Transverse colon (tissue), 4 donors: ENCODE measurements around the gene UBE2U. TPM values are rescaled to one million over a fixed set of nuclear protein-coding genes. Genes with fewer than 3 reads are reported as not detected.

Experiments used
- DNase-seq: peaks from one replicate; pipeline ENCODE4 v3.0.0-alpha.2; 2019
- H3K27ac ChIP-seq, 4 donors: fragments of 200-600 bp; sonication (generic); 2 replicates each; pipeline ENCODE4 v1.5.1; 2016 to 2018; ENCODE audit warnings: inconsistent platforms in 4 of 4
- H3K27me3 ChIP-seq: fragments of 200-600 bp; sonication (generic); 2 replicates; pipeline ENCODE4 v1.5.1; 2017; ENCODE audit warnings: inconsistent platforms
- H3K36me3 ChIP-seq, 4 donors: fragments of 200-600 bp; sonication (generic); 2 replicates each; pipeline ENCODE4 v1.5.1; 2017 to 2019; ENCODE audit warnings: inconsistent platforms in 4 of 4
- H3K4me1 ChIP-seq, 4 donors: fragments of 200-600 bp; sonication (generic); 2 replicates each; pipeline ENCODE4 v1.5.1; 2017 to 2020; ENCODE audit warnings: inconsistent platforms in 4 of 4
- H3K4me3 ChIP-seq, 4 donors: fragments of 200-600 bp; sonication (generic); 1 replicate in 1 of 4; 2 replicates in 3 of 4; pipeline versions ENCODE4 v1.5.1 to v1.6.1; 2017 to 2019; ENCODE audit warnings: inconsistent platforms in 4 of 4
- H3K9me3 ChIP-seq, 2 donors: fragments of 200-600 bp; sonication (generic); 2 replicates each; pipeline ENCODE4 v1.5.1; 2017 to 2019; ENCODE audit warnings: inconsistent platforms in 2 of 2
- EP300 ChIP-seq: sonication (generic); formaldehyde crosslinking; IDR thresholded peaks from one replicate; pipeline ENCODE4 v1.6.1; 2017; ENCODE audit warnings: antibody characterized with exemption, low read depth
- POLR2A ChIP-seq: fragments of 450-650 bp; IDR thresholded peaks from one replicate; pipeline ENCODE4 v1.6.1; 2016; ENCODE audit warnings: antibody characterized with exemption, mild to moderate bottlenecking, moderate library complexity
- POLR2AphosphoS5 ChIP-seq, 3 donors: sonication (generic); formaldehyde crosslinking; IDR thresholded peaks; one replicate each; pipeline ENCODE4 v1.6.1; 2016; ENCODE audit warnings: antibody characterized with exemption in 3 of 3
- WGBS, 2 donors: methylation state at CpG; one replicate each; pipeline ENCODE4 v1.1.5; 2018; ENCODE audit warnings: low coverage in 1 of 2; 5-methylcytosine and 5-hydroxymethylcytosine counted together
- in situ Hi-C, 4 donors: fragments of 200-750 bp; cut with MboI; loops; one replicate each; pipeline versions ENCODE4 v1.15.0 to v1.15.1; 2017; ENCODE audit warnings: low sequenced_read_pairs in 3 of 4, low pct_ligation_motif_present in 1 of 4, low pct_unique_long_range_greater_than_20kb in 1 of 4
- intact Hi-C: fragments of 100-400 bp; cut with DNase I; formaldehyde crosslinking; loops from one replicate; pipeline ENCODE4 v1.15.1; 2023; ENCODE audit warnings: low total_unique reads
- total RNA-seq, 4 donors: library from RNA; depleted of rRNA; stranded (reverse); fragments of >200 nt; gene quantifications; one replicate each; pipeline ENCODE4 v1.1.0, GENCODE V29; 2016
- TF ChIP-seq, protein P1 (sequence below), 5 experiments: fragments of 200-600 bp in 3 of 5; fragments of 450-650 bp in 2 of 5; sonication (generic) in 3 of 5; IDR thresholded peaks; 1 replicate in 2 of 5; 2 replicates in 3 of 5; pipeline ENCODE4 v1.5.1; 2016 to 2017; ENCODE audit warnings: antibody characterized with exemption in 5 of 5, inconsistent platforms in 3 of 5, mild to moderate bottlenecking in 2 of 5, moderate library complexity in 1 of 5

Gene UBE2U
- total RNA-seq, 4 donors from 2014 or later, result not detected

DNA sequence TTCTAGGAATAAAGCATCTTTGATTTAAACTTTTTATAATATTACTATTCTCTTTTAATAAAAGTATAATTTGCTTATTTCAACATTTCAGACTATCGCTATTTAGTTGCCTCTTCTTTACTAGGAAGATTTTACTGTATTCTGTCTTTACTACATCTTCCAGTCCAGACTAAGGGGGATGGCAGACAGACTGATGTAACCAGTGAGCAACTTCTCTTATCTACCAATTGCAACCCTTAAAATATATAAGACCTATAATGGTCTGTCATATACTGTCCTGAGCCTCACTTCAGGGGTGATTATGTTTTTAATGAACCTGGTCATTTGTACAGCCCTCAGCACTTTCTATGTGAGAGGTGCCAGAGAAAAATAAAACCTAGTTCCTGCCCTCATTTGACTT, 87.0 kb downstream of the UBE2U start:
- intact Hi-C loops (loop anchor here (10.0 kb wide), 1 partner anchor 134 kb away; no protein-coding TSS in a partner anchor), in situ Hi-C loops (no loop called here)
- Histone ChIP-seq H3K4me3 (no peak overlapping the region), H3K9me3 (no peaks in the 10 kb centered on the region), H3K36me3 (no peaks in the 10 kb centered on the region), H3K4me1 (no peaks in the 10 kb centered on the region), H3K27me3 (no peaks in the 10 kb centered on the region), H3K27ac (no peak overlapping the region)
- DNase-seq, result no peak
- TF ChIP-seq, protein P1, sequence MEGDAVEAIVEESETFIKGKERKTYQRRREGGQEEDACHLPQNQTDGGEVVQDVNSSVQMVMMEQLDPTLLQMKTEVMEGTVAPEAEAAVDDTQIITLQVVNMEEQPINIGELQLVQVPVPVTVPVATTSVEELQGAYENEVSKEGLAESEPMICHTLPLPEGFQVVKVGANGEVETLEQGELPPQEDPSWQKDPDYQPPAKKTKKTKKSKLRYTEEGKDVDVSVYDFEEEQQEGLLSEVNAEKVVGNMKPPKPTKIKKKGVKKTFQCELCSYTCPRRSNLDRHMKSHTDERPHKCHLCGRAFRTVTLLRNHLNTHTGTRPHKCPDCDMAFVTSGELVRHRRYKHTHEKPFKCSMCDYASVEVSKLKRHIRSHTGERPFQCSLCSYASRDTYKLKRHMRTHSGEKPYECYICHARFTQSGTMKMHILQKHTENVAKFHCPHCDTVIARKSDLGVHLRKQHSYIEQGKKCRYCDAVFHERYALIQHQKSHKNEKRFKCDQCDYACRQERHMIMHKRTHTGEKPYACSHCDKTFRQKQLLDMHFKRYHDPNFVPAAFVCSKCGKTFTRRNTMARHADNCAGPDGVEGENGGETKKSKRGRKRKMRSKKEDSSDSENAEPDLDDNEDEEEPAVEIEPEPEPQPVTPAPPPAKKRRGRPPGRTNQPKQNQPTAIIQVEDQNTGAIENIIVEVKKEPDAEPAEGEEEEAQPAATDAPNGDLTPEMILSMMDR (IDR thresholded peaks at IDR 0.05), result no peak
- no peak for TF ChIP-seq POLR2AphosphoS5 (IDR thresholded peaks at IDR 0.05)
- no peak for TF ChIP-seq EP300
- 94 to 100% methylated on average over 1 of the region's 1 CpG for WGBS, 2 donors

DNA sequence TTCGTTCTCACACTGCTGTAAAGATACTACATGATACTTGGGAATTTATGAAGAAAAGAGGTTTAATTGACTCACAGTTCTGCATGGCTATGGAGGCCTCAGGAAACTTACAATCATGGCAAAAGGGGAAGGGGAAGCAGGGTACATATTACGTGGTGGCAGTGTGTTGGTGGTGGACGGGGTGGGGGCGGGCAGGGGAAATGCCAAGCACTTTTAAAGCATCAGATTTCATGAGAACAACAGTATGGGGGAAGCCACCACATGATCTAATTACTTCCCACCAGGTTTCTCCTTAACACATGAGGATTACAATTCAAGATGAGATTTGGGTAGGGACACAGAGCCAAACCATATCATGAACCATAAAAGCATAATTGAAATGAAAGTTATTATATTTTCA, 88.5 kb downstream of the UBE2U start:
- Histone ChIP-seq H3K27ac (no peak overlapping the region), H3K4me1 (no peaks in the 10 kb centered on the region), H3K4me3 (no peak overlapping the region), H3K9me3 (no peaks in the 10 kb centered on the region), H3K27me3 (no peaks in the 10 kb centered on the region), H3K36me3 (no peaks in the 10 kb centered on the region)
- 69 to 90% methylated on average over 1 to 4 of the region's 4 CpGs for WGBS, 2 donors
- in situ Hi-C loops, result no loop called here
- intact Hi-C loops, result loop anchor here (10.0 kb wide), 1 partner anchor 133 kb away; no protein-coding TSS in a partner anchor
- no peak for DNase-seq
- TF ChIP-seq, protein P1 (IDR thresholded peaks at IDR 0.05), result no peak
- TF ChIP-seq POLR2AphosphoS5 (IDR thresholded peaks at IDR 0.05) (no peak), EP300 (no peak), POLR2A (no peak)

- TF ChIP-seq, protein P1 (IDR thresholded peaks at IDR 0.05), result no peak
- TF ChIP-seq POLR2AphosphoS5 (IDR thresholded peaks at IDR 0.05) (no peak), POLR2A (no peak), EP300 (no peak)
- WGBS, 2 donors, result 72 to 100% methylated on average over 1 of the region's 1 CpG
- H3K9me3 ChIP-seq, result no peaks in the 10 kb centered on the region
- intact Hi-C loops (loop anchor here (10.0 kb wide), 1 partner anchor 132 kb away; no protein-coding TSS in a partner anchor), in situ Hi-C loops (no loop called here)
- no peak overlapping the region for H3K4me3 ChIP-seq
- no peak for DNase-seq
- no peaks in the 10 kb centered on the region for H3K36me3 ChIP-seq
- no peaks in the 10 kb centered on the region for H3K27me3 ChIP-seq
- no peaks in the 10 kb centered on the region for H3K4me1 ChIP-seq
- no peak overlapping the region for H3K27ac ChIP-seq
Observed at GRCh38 chr1:64292399-64292798, 89.0 kb downstream of the UBE2U start.

GRCh38 chr1:64293820-64294219, 90.4 kb downstream of the UBE2U start:
- H3K4me3 ChIP-seq, result no peak overlapping the region
- intact Hi-C loops, result loop anchor here (10.0 kb wide), 1 partner anchor 131 kb away; no protein-coding TSS in a partner anchor
- TF ChIP-seq POLR2AphosphoS5 (IDR thresholded peaks at IDR 0.05), result no peak
- H3K9me3 ChIP-seq, result no peaks in the 10 kb centered on the region
- no peaks in the 10 kb centered on the region for H3K36me3 ChIP-seq
- in situ Hi-C loops, result no loop called here
- H3K27me3 ChIP-seq, result no peaks in the 10 kb centered on the region
- WGBS, 2 donors, result 89% methylated on average over 4 of the region's 4 CpGs; no CpG with 5 or more reads in 1 of the 2 donors
- no peaks in the 10 kb centered on the region for H3K4me1 ChIP-seq
- no peak for DNase-seq
- no peak overlapping the region for H3K27ac ChIP-seq

- no peak for DNase-seq
- H3K4me3 ChIP-seq, result no peak overlapping the region
- no peaks in the 10 kb centered on the region for H3K27me3 ChIP-seq
- TF ChIP-seq, protein P1 (IDR thresholded peaks at IDR 0.05), result no peak
- no peak for TF ChIP-seq POLR2A
- TF ChIP-seq POLR2AphosphoS5 (IDR thresholded peaks at IDR 0.05), result no peak
- TF ChIP-seq EP300, result no peak
- in situ Hi-C loops, result no loop called here
- intact Hi-C loops, result loop anchor here (10.0 kb wide), 1 partner anchor 130 kb away; no protein-coding TSS in a partner anchor
- no peaks in the 10 kb centered on the region for H3K9me3 ChIP-seq
- H3K36me3 ChIP-seq, result no peaks in the 10 kb centered on the region
- no peaks in the 10 kb centered on the region for H3K4me1 ChIP-seq
- H3K27ac ChIP-seq, result no peak overlapping the region
- 44 to 55% methylated on average over 2 of the region's 2 CpGs for WGBS, 2 donors
Observed at GRCh38 chr1:64295136-64295535, 91.7 kb downstream of the UBE2U start.
